K562 (cell line): Measurements from ENCODE around the gene LRRC3C. TPM values are rescaled to one million over a fixed set of nuclear protein-coding genes. Genes with fewer than 3 reads are reported as not detected.

Source experiments
- ATAC-seq: fragments of 200-7000 bp; cut with Tn5 transposase; 3 replicates; pipeline ENCODE4 v1.9.1; 2020; ENCODE audit warnings: moderate library complexity
- BruUV-seq: library from RNA; stranded (reverse); fragments of 400-500 nt; replicated peaks from 2 replicates; lab custom pipeline; 2021; lab: Mats Ljungman, UMichigan
- CTCF ChIA-PET: fragments of 300-600 bp; formaldehyde crosslinking; extraction: SDS; loops from one replicate; lab custom pipeline; 2021; ENCODE audit warnings: low intra/inter-chr PET ratio; lab: Yijun Ruan, JAX
- POLR2A ChIA-PET: fragments of 300-600, 350-650 bp; sonication (Branson Sonifier 250); formaldehyde crosslinking; extraction: SDS; loops from one replicate; lab custom pipeline; 2021; ENCODE audit warnings: antibody characterized with exemption, inconsistent platforms; lab: Yijun Ruan, JAX
- DNase-seq, 4 experiments: peaks; one replicate each; pipeline versions ENCODE4 v3.0.0 to v3.0.0-alpha.2; 2011 to 2018; ENCODE audit warnings: low spot score in 3 of 4, mixed read lengths in 3 of 4; ENCODE audit errors: extremely low read depth in 1 of 4
- FAIRE-seq: peaks from 2 replicates; lab custom pipeline; 2011; peaks lifted over from hg19 to GRCh38; lab: Jason Lieb, UNC
- H2AFZ ChIP-seq: 2 replicates; pipeline ENCODE4 v1.6.0; 2011; ENCODE audit warnings: low read depth, low read length, control low read depth, inconsistent platforms
- H3K27ac ChIP-seq: fragments of 200-600 bp; 3 replicates; pipeline ENCODE4 v1.8.0; 2011; ENCODE audit warnings: low read depth, mild to moderate bottlenecking, control low read depth, inconsistent platforms, low read length, moderate library complexity, mixed read lengths; ENCODE audit errors: extremely low read depth
- H3K27me3 ChIP-seq, 2 experiments: fragments of 300-600 bp in 1 of 2; 2 replicates in 1 of 2; 3 replicates in 1 of 2; pipeline versions ENCODE4 v1.6.0 to v1.8.0; 2011; ENCODE audit warnings: inconsistent platforms in 2 of 2, low read length in 2 of 2, mild to moderate bottlenecking in 1 of 2, mixed read lengths in 1 of 2, moderate library complexity in 1 of 2; ENCODE audit not compliant: control insufficient read depth in 2 of 2, insufficient read depth in 2 of 2
- H3K36me3 ChIP-seq: fragments of 300-600 bp; 3 replicates; pipeline ENCODE4 v1.8.0; 2011; ENCODE audit warnings: mild to moderate bottlenecking, low read length, inconsistent platforms; ENCODE audit not compliant: control insufficient read depth, insufficient read depth
- H3K4me1 ChIP-seq, 2 experiments: fragments of 200-600 bp in 1 of 2; replicated peaks in 1 of 2; 2 replicates in 1 of 2; 3 replicates in 1 of 2; pipeline versions ENCODE4 v1.5.1 to v1.8.0; 2011; ENCODE audit warnings: inconsistent platforms in 2 of 2, low read length in 2 of 2, mild to moderate bottlenecking in 1 of 2, mixed read lengths in 1 of 2, moderate library complexity in 1 of 2; ENCODE audit not compliant: control insufficient read depth in 2 of 2, insufficient read depth in 2 of 2
- H3K4me2 ChIP-seq: 2 replicates; pipeline ENCODE4 v1.6.1; 2011; ENCODE audit warnings: low read length, control low read depth, inconsistent platforms, mixed read lengths; ENCODE audit not compliant: insufficient read depth
- H3K4me3 ChIP-seq: fragments of 200-600 bp; sonication (generic), shearing (Covaris generic); 2 replicates; pipeline ENCODE4 v1.5.1; 2016; ENCODE audit warnings: control low read depth, inconsistent platforms
- H3K79me2 ChIP-seq: fragments of 200-600 bp; 3 replicates; pipeline ENCODE4 v1.8.0; 2011; ENCODE audit warnings: low read length, inconsistent platforms; ENCODE audit not compliant: control insufficient read depth, insufficient read depth
- H3K9ac ChIP-seq, 2 experiments: 2 replicates each; pipeline versions ENCODE4 v1.6.0 to v1.6.1; 2011; ENCODE audit warnings: low read depth in 2 of 2, low read length in 2 of 2, control low read depth in 1 of 2, inconsistent platforms in 1 of 2, mild to moderate bottlenecking in 1 of 2, mixed read lengths in 1 of 2; ENCODE audit not compliant: insufficient read depth in 1 of 2
- H3K9me1 ChIP-seq: one replicate; pipeline ENCODE4 v1.6.0; 2011; ENCODE audit warnings: inconsistent platforms, mild to moderate bottlenecking, low read length, moderate library complexity; ENCODE audit not compliant: control insufficient read depth, insufficient read depth
- H3K9me3 ChIP-seq: replicated peaks from 2 replicates; pipeline ENCODE4 v1.5.1; 2011; ENCODE audit warnings: low read depth, low read length, inconsistent platforms; ENCODE audit not compliant: control insufficient read depth, insufficient read depth
- H4K20me1 ChIP-seq: replicated peaks from 2 replicates; pipeline ENCODE4 v1.6.1; 2011; ENCODE audit warnings: low read length, inconsistent platforms, mixed read lengths; ENCODE audit not compliant: control insufficient read depth, insufficient read depth
- CTBP1 ChIP-seq: fragments of 450-650 bp; IDR thresholded peaks from 2 replicates; pipeline ENCODE4 v1.6.1; 2016; ENCODE audit warnings: borderline replicate concordance
- CTCF ChIP-seq, 3 experiments: IDR thresholded peaks in 2 of 3; conservative IDR thresholded peaks in 1 of 3; 2 replicates each; pipeline ENCODE4 v1.5.1; 2011 to 2012; ENCODE audit warnings: low read length in 3 of 3, mild to moderate bottlenecking in 3 of 3, control low read depth in 2 of 3, improper control_type of control experiment in 1 of 3, inconsistent platforms in 1 of 3, low read depth in 1 of 3, mixed read lengths in 1 of 3, moderate library complexity in 1 of 3; ENCODE audit not compliant: insufficient read depth in 2 of 3
- RCOR1 ChIP-seq, 2 experiments: IDR thresholded peaks; 2 replicates each; pipeline ENCODE4 v1.6.1; 2012; ENCODE audit warnings: low read depth in 2 of 2, low read length in 2 of 2, borderline replicate concordance in 1 of 2, improper control_type of control experiment in 1 of 2
- SIN3A ChIP-seq, 2 experiments: fragments of 150-350 bp in 1 of 2; IDR thresholded peaks; 2 replicates each; pipeline ENCODE4 v1.6.1; 2011 to 2016; ENCODE audit warnings: borderline replicate concordance in 2 of 2, low read depth in 2 of 2, low read length in 2 of 2, mild to moderate bottlenecking in 2 of 2, moderate library complexity in 2 of 2; ENCODE audit not compliant: control insufficient read depth in 1 of 2
- SMC3 ChIP-seq: conservative IDR thresholded peaks from 2 replicates; pipeline ENCODE4 v1.6.1; 2011; ENCODE audit warnings: low read depth, low read length, improper control_type of control experiment; ENCODE audit not compliant: insufficient read depth
- WGBS: fragments of 100-300 bp; shearing (Covaris generic); methylation state at CpG from one replicate; pipeline ENCODE4 v1.1.6; 2016; ENCODE audit warnings: low coverage, mixed read lengths; ENCODE audit not compliant: insufficient coverage; ENCODE audit errors: missing lambda C conversion rate; 5-methylcytosine and 5-hydroxymethylcytosine counted together
- in situ Hi-C: fragments of 300-500 bp; cut with MboI; formaldehyde crosslinking; loops from 4 replicates; pipeline ENCODE4 v1.15.0; 2018; ENCODE audit warnings: inconsistent platforms, mixed read lengths
- intact Hi-C: fragments of 100-400 bp; cut with micrococcal nuclease; formaldehyde crosslinking; loops from 2 replicates; pipeline ENCODE4 v1.14.2; 2022
- polyA plus RNA-seq, 8 experiments: library from polyadenylated mRNA; depleted of rRNA in 4 of 8; stranded (reverse) in 5 of 8; unstranded in 3 of 8; fragments of >200 nt; fragmentation: Nextera tagmentation in 2 of 8; fragmentation: Illumina TruSeq in 1 of 8; extraction: Ambion mirVana in 2 of 8; extraction: Trizol in 1 of 8; gene quantifications; 2 replicates each; pipeline versions ENCODE4 v1.2.1 to v1.2.3, GENCODE V29; 2011 to 2014; ENCODE audit warnings: inconsistent platforms in 1 of 8, missing spikeins in 1 of 8
- total RNA-seq, 7 experiments: library from RNA; depleted of rRNA in 6 of 7; stranded (reverse); fragments of >200 nt in 6 of 7; fragmentation: Illumina TruSeq in 2 of 7; extraction: Trizol in 2 of 7; gene quantifications; 2 replicates each; pipeline versions ENCODE4 v1.2.1 to v1.2.3, GENCODE V29; 2011 to 2021; ENCODE audit warnings: low replicate concordance in 1 of 7
- TF ChIP-seq, protein P1 (sequence below), 2 experiments: fragments of 450-650 bp; formaldehyde crosslinking in 1 of 2; IDR thresholded peaks; 2 replicates each; pipeline versions ENCODE4 v1.4.0 to v1.6.1; 2014 to 2020; ENCODE audit warnings: mild to moderate bottlenecking in 2 of 2, borderline replicate concordance in 1 of 2, low read depth in 1 of 2
- TF ChIP-seq, protein P2 (sequence below): fragments of 250-450 bp; sonication (Bioruptor Pico); IDR thresholded peaks from 2 replicates; pipeline ENCODE4 v1.8.0; 2022; ENCODE audit warnings: inconsistent platforms

LRRC3C gene
- total and polyA plus RNA-seq, 9 of the 15 experiments (the other 6 are each of a cell fraction or from before 2014, with no cell fraction given), result not detected

DNA sequence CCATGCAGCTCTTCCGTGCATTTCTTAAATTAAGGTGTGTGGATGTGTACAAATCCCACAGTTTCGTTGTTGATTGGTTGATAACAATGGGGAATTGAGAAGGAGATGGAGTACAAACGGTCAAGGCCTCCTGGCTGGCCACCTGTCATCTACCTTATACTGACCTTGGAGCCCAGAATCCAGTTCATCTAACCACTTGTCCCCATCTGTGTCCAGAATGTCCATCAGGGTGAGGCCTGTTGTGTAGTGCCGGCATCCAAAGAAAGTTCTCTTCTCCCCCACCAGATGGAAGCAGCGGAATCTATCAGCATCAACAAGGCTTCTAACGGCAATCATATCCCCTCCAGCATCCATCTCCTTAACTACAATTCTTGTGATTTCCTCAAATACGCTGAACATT is 10.6 kb upstream of the LRRC3C start:
- Histone ChIP-seq H3K9me1 (peaks cover 4% of the 10 kb centered on the region), H3K27me3 (no peaks in the 10 kb centered on the region), H3K9me3 (no peaks in the 10 kb centered on the region), H3K4me1 (peaks cover 8 to 15% of the 10 kb centered on the region in 2 experiments; a peak in 4 of 5 replicates), H2AFZ (no peak overlapping the region), H3K4me3 (no peak overlapping the region), H3K9ac (no peak overlapping the region), H3K36me3 (peaks cover 20% of the 10 kb centered on the region; the same call in 1 of the 3 replicates), H3K27ac (no peak overlapping the region), H4K20me1 (no peaks in the 10 kb centered on the region), H3K79me2 (no peaks in the 10 kb centered on the region), H3K4me2 (no peak overlapping the region)
- CTCF ChIA-PET, result interaction anchor here (0.6 kb wide), 1 partner anchor 57 kb away, joined by 3 read pairs; no protein-coding TSS in a partner anchor
- POLR2A ChIA-PET, result interaction anchor here (1.9 kb wide), 1 partner anchor 10 kb away, joined by 8 read pairs; no protein-coding TSS in a partner anchor
- intact Hi-C loops (loop anchor here (1.0 kb wide), 1 partner anchor 63 kb away; the partner anchor contains the start of gene PSMD3), in situ Hi-C loops (no loop called here)
- DNase-seq (peak; percentile 42 to 53 (median 48)), FAIRE-seq (peak; percentile 60), ATAC-seq (peak; percentile 77)
- no TSS peak for BruUV-seq
- 49% methylated on average over 7 of the region's 7 CpGs for WGBS
- TF ChIP-seq SMC3 (peak; percentile 39; the same call in 1 of the 2 replicates), CTCF (IDR thresholded peaks at IDR 0.05 in 2 of 3, conservative IDR thresholded peaks at IDR 0.05 in 1 of 3; ENCODE audit: insufficient read depth in 2 of 3, low read depth in 1 of 3, low read length in 3 of 3) (peak; percentile 38 to 57 (median 45); a peak in 5 of 6 replicates), SIN3A (IDR thresholded peaks at IDR 0.05; ENCODE audit: borderline replicate concordance in 2 of 2, control insufficient read depth in 1 of 2, low read depth in 2 of 2, low read length in 2 of 2) (no peak), RCOR1 (IDR thresholded peaks at IDR 0.05; ENCODE audit: borderline replicate concordance in 1 of 2, low read depth in 2 of 2, low read length in 2 of 2) (0 out of 4 replicates have a peak, but pooled peaks of 1 of the 2 experiments have one; percentile 26), CTBP1 (0 out of 2 replicates have a peak, but pooled peaks have one; percentile 17)
- TF ChIP-seq, protein P1, sequence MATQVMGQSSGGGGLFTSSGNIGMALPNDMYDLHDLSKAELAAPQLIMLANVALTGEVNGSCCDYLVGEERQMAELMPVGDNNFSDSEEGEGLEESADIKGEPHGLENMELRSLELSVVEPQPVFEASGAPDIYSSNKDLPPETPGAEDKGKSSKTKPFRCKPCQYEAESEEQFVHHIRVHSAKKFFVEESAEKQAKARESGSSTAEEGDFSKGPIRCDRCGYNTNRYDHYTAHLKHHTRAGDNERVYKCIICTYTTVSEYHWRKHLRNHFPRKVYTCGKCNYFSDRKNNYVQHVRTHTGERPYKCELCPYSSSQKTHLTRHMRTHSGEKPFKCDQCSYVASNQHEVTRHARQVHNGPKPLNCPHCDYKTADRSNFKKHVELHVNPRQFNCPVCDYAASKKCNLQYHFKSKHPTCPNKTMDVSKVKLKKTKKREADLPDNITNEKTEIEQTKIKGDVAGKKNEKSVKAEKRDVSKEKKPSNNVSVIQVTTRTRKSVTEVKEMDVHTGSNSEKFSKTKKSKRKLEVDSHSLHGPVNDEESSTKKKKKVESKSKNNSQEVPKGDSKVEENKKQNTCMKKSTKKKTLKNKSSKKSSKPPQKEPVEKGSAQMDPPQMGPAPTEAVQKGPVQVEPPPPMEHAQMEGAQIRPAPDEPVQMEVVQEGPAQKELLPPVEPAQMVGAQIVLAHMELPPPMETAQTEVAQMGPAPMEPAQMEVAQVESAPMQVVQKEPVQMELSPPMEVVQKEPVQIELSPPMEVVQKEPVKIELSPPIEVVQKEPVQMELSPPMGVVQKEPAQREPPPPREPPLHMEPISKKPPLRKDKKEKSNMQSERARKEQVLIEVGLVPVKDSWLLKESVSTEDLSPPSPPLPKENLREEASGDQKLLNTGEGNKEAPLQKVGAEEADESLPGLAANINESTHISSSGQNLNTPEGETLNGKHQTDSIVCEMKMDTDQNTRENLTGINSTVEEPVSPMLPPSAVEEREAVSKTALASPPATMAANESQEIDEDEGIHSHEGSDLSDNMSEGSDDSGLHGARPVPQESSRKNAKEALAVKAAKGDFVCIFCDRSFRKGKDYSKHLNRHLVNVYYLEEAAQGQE (IDR thresholded peaks at IDR 0.05; ENCODE audit: borderline replicate concordance), result peak; percentile 29; the same call in 1 of the 2 replicates
- TF ChIP-seq, protein P1 (CRISPR knock-in tag; IDR thresholded peaks at IDR 0.05; ENCODE audit: low read depth), result no peak
- TF ChIP-seq, protein P2, sequence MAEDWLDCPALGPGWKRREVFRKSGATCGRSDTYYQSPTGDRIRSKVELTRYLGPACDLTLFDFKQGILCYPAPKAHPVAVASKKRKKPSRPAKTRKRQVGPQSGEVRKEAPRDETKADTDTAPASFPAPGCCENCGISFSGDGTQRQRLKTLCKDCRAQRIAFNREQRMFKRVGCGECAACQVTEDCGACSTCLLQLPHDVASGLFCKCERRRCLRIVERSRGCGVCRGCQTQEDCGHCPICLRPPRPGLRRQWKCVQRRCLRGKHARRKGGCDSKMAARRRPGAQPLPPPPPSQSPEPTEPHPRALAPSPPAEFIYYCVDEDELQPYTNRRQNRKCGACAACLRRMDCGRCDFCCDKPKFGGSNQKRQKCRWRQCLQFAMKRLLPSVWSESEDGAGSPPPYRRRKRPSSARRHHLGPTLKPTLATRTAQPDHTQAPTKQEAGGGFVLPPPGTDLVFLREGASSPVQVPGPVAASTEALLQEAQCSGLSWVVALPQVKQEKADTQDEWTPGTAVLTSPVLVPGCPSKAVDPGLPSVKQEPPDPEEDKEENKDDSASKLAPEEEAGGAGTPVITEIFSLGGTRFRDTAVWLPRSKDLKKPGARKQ (CRISPR knock-in tag), result no peak
